Left ventricle myocardium inferior (tissue), 1 donor: Measurements from ENCODE around the gene DNAJB13. TPM values are rescaled to one million over a fixed set of nuclear protein-coding genes. Genes with fewer than 3 reads are reported as not detected.

Experiments
- DNase-seq: peaks from one replicate; pipeline ENCODE4 v3.0.0-alpha.2; 2020
- H3K27ac ChIP-seq: fragments of 200-600 bp; replicated peaks from 2 replicates; pipeline ENCODE4 v1.8.0; 2021
- H3K27me3 ChIP-seq: fragments of 200-600 bp; 2 replicates; pipeline ENCODE4 v1.8.0; 2021; ENCODE audit warnings: low read depth
- H3K36me3 ChIP-seq: fragments of 200-600 bp; 2 replicates; pipeline ENCODE4 v1.8.0; 2021
- H3K4me1 ChIP-seq: fragments of 200-600 bp; 2 replicates; pipeline ENCODE4 v1.8.0; 2021
- H3K4me3 ChIP-seq: fragments of 200-600 bp; 2 replicates; pipeline ENCODE4 v1.8.0; 2021; ENCODE audit warnings: mild to moderate bottlenecking, moderate library complexity
- H3K9me3 ChIP-seq: fragments of 200-600 bp; replicated peaks from 2 replicates; pipeline ENCODE4 v1.8.0; 2021
- intact Hi-C: fragments of 100-400 bp; cut with micrococcal nuclease; formaldehyde crosslinking; loops from one replicate; pipeline ENCODE4 v1.11.0; 2022
- total RNA-seq: library from RNA; stranded (reverse); fragmentation: NEBNext Ultra II Directional; extraction: Animal tissue kit (Norgen Biotek cat#: 25700); gene quantifications from one replicate; pipeline ENCODE4 v1.2.1, GENCODE V29; 2021
- TF ChIP-seq, protein P1 (sequence below): fragments of 200-600 bp; IDR thresholded peaks from 2 replicates; pipeline ENCODE4 v1.8.0; 2021; ENCODE audit warnings: antibody characterized with exemption, mild to moderate bottlenecking, borderline replicate concordance
- donor health status: DM: no; HTN: yes; CAD: no; lungs with severe emphysema.

Gene DNAJB13
- total RNA-seq, 1 donor from 2014 or later = not detected

DNA sequence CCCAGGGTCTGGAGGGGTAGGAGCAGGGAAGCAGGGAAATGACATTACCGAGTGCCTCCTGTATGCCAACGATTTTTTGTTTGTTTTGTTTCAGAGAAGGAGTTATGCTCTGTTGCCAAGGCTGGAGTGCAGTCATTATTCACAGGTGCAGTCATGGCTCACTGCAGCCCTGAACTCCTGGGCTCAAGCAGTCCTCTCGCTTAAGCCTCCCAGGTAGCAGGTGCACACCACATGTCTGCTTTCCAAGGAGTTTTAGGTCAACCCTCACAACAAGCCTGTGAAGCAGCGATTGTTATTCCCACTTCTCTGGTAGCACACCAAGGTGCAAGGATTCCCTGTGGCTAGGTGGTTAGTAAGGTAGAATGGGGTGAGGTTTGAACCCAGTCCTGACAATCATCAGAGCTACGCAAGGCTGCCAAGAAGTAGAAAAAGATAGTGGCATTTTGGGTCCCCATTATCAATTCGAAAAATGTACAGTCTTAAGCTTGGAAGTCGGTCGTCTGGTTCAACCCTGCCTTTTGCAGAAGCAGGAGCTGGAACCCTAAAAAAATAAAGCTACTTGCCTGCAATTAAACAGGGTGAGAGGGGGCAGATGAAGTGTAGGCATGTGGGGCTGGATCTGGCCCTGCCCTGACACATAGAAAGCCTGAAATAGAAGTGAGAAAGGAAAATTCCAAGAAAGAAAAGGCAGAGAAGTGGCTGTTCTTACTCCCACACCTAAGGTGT is 48.9 kb downstream of the DNAJB13 start:
- TF ChIP-seq, protein P1, sequence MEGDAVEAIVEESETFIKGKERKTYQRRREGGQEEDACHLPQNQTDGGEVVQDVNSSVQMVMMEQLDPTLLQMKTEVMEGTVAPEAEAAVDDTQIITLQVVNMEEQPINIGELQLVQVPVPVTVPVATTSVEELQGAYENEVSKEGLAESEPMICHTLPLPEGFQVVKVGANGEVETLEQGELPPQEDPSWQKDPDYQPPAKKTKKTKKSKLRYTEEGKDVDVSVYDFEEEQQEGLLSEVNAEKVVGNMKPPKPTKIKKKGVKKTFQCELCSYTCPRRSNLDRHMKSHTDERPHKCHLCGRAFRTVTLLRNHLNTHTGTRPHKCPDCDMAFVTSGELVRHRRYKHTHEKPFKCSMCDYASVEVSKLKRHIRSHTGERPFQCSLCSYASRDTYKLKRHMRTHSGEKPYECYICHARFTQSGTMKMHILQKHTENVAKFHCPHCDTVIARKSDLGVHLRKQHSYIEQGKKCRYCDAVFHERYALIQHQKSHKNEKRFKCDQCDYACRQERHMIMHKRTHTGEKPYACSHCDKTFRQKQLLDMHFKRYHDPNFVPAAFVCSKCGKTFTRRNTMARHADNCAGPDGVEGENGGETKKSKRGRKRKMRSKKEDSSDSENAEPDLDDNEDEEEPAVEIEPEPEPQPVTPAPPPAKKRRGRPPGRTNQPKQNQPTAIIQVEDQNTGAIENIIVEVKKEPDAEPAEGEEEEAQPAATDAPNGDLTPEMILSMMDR = no peak
- H3K36me3 ChIP-seq = peaks cover 31% of the 10 kb centered on the region
- H3K27me3 ChIP-seq = no peaks in the 10 kb centered on the region
- no peak overlapping the region for H3K27ac ChIP-seq
- no peak for DNase-seq
- H3K4me3 ChIP-seq = no peak overlapping the region
- intact Hi-C loops = no loop called here
- H3K9me3 ChIP-seq = no peaks in the 10 kb centered on the region
- H3K4me1 ChIP-seq = peaks cover 3% of the 10 kb centered on the region

DNA sequence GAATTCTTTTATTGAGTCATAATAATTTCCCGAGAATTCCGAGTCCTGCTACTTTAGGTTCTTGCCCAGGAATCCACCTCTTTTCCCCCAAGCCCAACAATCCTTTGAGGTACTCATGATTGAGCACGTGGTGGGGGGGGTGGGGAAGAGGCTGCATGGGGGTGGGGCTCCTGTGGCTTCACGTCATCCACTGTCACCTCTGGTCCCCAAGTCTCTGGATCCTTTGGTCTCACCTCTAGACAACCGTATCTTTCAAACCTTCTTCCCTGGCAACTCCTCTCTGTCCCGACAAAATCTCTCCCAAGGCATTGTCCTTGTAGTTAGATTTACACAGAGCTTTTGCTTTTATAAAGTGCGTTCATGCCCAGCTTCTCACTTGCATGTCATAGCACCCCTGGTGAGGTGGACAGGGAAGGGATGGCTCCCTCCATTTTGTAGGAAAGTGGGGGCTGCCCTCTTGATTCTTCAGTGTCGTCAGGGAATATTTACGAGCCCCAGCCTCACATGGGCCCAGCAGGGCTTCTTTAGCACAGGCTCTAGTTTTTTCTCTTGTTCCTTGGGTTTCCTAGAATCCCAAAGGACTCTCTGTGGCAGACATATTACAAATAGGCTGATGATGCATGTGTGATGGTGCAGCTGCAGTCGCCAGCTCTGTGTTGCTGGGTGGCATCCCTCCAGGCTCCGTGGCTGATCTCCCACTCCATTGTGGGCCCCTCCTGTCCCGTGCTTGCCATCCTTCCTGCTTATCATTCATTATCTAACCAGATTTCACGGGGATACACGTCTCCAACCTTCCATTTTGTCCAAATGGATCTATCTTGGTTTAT is 49.7 kb downstream of the DNAJB13 start:
- H3K27ac ChIP-seq = no peak overlapping the region
- H3K4me1 ChIP-seq = peaks cover 9% of the 10 kb centered on the region
- intact Hi-C loops = no loop called here
- no peak for DNase-seq
- H3K4me3 ChIP-seq = no peak overlapping the region
- TF ChIP-seq, protein P1 = no peak
- H3K27me3 ChIP-seq = no peaks in the 10 kb centered on the region
- H3K9me3 ChIP-seq = no peaks in the 10 kb centered on the region
- H3K36me3 ChIP-seq = peaks cover 36% of the 10 kb centered on the region

DNA sequence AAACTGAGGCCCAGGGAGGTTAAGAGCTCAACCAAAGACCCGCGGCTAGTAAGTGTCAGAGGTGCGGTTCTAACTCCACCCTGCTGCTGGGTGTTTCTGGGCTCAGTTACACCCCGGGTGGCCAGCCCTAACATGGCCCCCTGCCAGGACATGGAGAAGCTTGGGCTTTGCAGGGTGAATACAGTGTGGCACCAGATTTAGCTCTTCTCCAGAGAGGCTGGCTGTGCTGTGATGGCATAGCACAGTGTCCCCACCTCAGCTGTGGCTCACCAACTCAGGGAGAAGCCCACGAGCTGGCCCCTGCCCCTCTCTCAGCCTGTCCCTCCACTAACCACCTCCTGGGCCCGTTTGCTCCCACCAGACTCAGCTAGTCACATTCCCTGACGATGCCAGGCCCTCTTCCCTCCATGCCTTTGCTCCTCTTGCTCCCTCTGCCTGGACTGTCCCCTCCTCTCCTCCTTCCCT is 51.0 kb downstream of the DNAJB13 start:
- no peak for DNase-seq
- Histone ChIP-seq H3K4me1 (peaks cover 9% of the 10 kb centered on the region), H3K27ac (no peak overlapping the region), H3K27me3 (no peaks in the 10 kb centered on the region), H3K4me3 (no peak overlapping the region), H3K36me3 (peaks cover 40% of the 10 kb centered on the region), H3K9me3 (no peaks in the 10 kb centered on the region)
- intact Hi-C loops = no loop called here
- TF ChIP-seq, protein P1 = no peak

DNA sequence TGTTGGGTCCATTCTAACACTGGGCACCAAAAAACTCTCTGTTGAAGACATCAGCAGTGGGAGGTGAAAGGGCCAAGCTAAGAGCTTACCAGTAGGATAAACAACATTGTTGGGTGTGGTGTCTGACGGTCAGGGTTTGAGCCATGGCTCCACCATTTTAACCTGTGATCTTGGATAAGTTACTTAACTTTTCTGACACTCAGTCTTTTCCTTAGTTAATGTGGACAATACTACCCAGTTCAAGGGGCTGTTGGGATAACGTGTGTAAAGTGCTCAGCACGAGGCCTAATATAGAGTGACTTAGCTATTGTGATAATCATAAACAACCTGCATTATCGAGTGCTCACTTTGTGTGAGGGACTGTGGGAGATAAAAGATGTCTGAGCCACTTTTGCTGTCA is 52.0 kb downstream of the DNAJB13 start:
- peaks cover 13% of the 10 kb centered on the region for H3K4me1 ChIP-seq
- H3K36me3 ChIP-seq = peaks cover 40% of the 10 kb centered on the region
- intact Hi-C loops = no loop called here
- no peaks in the 10 kb centered on the region for H3K27me3 ChIP-seq
- H3K27ac ChIP-seq = no peak overlapping the region
- no peak overlapping the region for H3K4me3 ChIP-seq
- H3K9me3 ChIP-seq = no peaks in the 10 kb centered on the region
- no peak for DNase-seq
- TF ChIP-seq, protein P1 = no peak

DNA sequence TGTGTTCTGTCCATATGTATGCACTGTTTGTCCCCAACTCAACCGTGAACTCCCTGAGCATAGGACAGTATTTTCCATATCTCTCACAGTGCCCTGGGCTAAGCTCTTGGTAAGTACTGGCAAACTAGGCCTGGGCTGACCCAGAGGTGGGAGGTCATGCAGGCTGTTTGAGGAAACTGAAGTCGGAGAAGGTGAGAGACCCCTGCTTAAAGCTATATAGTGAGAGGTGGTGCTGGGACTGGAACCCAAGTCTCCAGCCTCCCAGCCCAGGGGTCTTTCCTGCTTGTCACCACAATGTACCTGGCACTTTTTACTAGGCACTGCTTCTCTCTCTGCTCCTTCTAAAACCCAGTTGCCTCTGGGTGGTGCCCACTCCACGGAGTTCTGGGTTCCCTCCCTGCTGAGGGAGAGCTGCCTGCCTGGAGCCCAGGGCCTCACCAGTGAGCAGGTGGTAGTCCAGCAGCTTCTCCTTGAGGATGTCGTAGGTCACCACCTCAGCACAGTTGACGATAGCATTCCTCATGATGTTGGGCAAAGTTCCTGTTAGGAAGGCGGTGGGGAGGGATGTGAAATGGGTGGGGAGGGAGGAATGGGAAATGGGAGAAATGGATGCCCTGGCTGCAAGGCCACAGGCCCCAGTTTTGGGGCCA is 53.3 kb downstream of the DNAJB13 start:
- H3K9me3 ChIP-seq = no peaks in the 10 kb centered on the region
- TF ChIP-seq, protein P1 = no peak
- no peak overlapping the region for H3K4me3 ChIP-seq
- H3K4me1 ChIP-seq = peaks cover 27% of the 10 kb centered on the region
- H3K27me3 ChIP-seq = no peaks in the 10 kb centered on the region
- no peak overlapping the region for H3K27ac ChIP-seq
- DNase-seq = no peak
- intact Hi-C loops = no loop called here
- peaks cover 40% of the 10 kb centered on the region for H3K36me3 ChIP-seq
